Bronchial epithelial cell (primary cell): ENCODE results near the gene TAF9. TPM values are rescaled to one million over a fixed set of nuclear protein-coding genes. Genes with fewer than 3 reads are reported as not detected.

ENCODE experiments used
- DNase-seq: peaks from one replicate; pipeline ENCODE4 v3.0.0-alpha.2; 2010; ENCODE audit warnings: low read depth
- FAIRE-seq: peaks from 2 replicates; lab custom pipeline; 2011; peaks lifted over from hg19 to GRCh38; lab: Jason Lieb, UNC
- H3K27me3 ChIP-seq: 2 replicates; pipeline ENCODE4 v1.5.1; 2011; ENCODE audit warnings: low read length; ENCODE audit not compliant: control insufficient read depth, insufficient read depth
- H3K36me3 ChIP-seq: 2 replicates; pipeline ENCODE4 v1.5.1; 2011; ENCODE audit warnings: low read length; ENCODE audit not compliant: control insufficient read depth, insufficient read depth
- H3K4me3 ChIP-seq: 2 replicates; pipeline ENCODE4 v1.5.1; 2011; ENCODE audit warnings: mild to moderate bottlenecking, low read depth, low read length, control low read depth
- total RNA-seq: library from RNA; depleted of rRNA; stranded (reverse); fragments of >200 nt; gene quantifications from 2 replicates; pipeline ENCODE4 v1.2.1, GENCODE V29; 2014
- TF ChIP-seq, protein P1 (sequence below): IDR thresholded peaks from 2 replicates; pipeline ENCODE4 v1.5.1; 2011; ENCODE audit warnings: mild to moderate bottlenecking, moderate library complexity, low read length, control low read depth, inconsistent platforms; ENCODE audit not compliant: insufficient read depth, severe bottlenecking

TAF9 gene
- total RNA-seq, 1 donor from 2014 or later, result 66.9 TPM

DNA sequence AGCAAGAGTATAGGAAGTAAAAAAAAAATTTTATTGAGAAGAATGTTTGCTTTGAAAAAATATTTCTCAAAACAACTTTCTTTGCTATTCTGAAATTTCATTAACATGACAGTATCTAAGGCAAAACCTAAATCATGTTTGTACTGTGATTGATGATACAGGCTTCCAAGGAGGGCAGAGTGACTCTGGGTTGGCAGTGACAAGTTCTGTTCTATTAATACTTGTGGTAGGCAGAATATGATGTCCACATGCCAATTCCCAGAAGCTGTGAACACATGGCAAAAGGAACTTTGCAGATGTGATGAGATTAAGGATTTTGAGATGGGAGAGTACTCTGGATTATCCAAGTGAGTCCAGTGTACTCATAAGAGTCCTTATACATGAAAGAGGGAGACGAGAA is 53.3 kb downstream of the TAF9 start:
- Histone ChIP-seq H3K36me3 (peaks cover 2% of the 10 kb centered on the region), H3K27me3 (no peaks in the 10 kb centered on the region), H3K4me3 (no peak overlapping the region)
- DNase-seq (no peak), FAIRE-seq (no peak)
- TF ChIP-seq, protein P1, sequence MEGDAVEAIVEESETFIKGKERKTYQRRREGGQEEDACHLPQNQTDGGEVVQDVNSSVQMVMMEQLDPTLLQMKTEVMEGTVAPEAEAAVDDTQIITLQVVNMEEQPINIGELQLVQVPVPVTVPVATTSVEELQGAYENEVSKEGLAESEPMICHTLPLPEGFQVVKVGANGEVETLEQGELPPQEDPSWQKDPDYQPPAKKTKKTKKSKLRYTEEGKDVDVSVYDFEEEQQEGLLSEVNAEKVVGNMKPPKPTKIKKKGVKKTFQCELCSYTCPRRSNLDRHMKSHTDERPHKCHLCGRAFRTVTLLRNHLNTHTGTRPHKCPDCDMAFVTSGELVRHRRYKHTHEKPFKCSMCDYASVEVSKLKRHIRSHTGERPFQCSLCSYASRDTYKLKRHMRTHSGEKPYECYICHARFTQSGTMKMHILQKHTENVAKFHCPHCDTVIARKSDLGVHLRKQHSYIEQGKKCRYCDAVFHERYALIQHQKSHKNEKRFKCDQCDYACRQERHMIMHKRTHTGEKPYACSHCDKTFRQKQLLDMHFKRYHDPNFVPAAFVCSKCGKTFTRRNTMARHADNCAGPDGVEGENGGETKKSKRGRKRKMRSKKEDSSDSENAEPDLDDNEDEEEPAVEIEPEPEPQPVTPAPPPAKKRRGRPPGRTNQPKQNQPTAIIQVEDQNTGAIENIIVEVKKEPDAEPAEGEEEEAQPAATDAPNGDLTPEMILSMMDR, result no peak

Other genes with a start within 250 kb of the TAF9 start
- gene CCNB1, start 202.4 kb downstream of the TAF9 start, total RNA-seq, result 6.3 and 7.9 TPM in 2 replicates
- gene CENPH, start 179.9 kb downstream of the TAF9 start, total RNA-seq, result 3.3 and 5.0 TPM in 2 replicates
- 51.5 and 60.8 TPM in 2 replicates for gene CDK7, start 134.6 kb downstream of the TAF9 start, total RNA-seq
- gene CCDC125, start 36.7 kb downstream of the TAF9 start, total RNA-seq, result 3.4 and 5.5 TPM in 2 replicates
- gene AK6, start within 50 bp of the TAF9 start, total RNA-seq, result 32.6 and 50.2 TPM in 2 replicates
- 17.6 and 23.2 TPM in 2 replicates for gene RAD17, start 298 bp upstream of the TAF9 start, total RNA-seq
- 19.5 and 28.7 TPM in 2 replicates for gene MARVELD2, start 45.6 kb upstream of the TAF9 start, total RNA-seq
- 76.9 and 109 TPM in 2 replicates for gene OCLN, start 123.3 kb upstream of the TAF9 start, total RNA-seq
- gene GTF2H2C, start 190.7 kb upstream of the TAF9 start, total RNA-seq, result 21.9 and 26.1 TPM in 2 replicates